ENCODE measurements around the gene SPIB. TPM values are rescaled to one million over a fixed set of nuclear protein-coding genes. Genes with fewer than 3 reads are reported as not detected.

The SPIB gene
- 1 to 10 TPM in 1 of 4 donors, under 1 TPM in 2, not detected in 1; 0.66 to 3.5 (median 0.90) TPM for total RNA-seq

DNA sequence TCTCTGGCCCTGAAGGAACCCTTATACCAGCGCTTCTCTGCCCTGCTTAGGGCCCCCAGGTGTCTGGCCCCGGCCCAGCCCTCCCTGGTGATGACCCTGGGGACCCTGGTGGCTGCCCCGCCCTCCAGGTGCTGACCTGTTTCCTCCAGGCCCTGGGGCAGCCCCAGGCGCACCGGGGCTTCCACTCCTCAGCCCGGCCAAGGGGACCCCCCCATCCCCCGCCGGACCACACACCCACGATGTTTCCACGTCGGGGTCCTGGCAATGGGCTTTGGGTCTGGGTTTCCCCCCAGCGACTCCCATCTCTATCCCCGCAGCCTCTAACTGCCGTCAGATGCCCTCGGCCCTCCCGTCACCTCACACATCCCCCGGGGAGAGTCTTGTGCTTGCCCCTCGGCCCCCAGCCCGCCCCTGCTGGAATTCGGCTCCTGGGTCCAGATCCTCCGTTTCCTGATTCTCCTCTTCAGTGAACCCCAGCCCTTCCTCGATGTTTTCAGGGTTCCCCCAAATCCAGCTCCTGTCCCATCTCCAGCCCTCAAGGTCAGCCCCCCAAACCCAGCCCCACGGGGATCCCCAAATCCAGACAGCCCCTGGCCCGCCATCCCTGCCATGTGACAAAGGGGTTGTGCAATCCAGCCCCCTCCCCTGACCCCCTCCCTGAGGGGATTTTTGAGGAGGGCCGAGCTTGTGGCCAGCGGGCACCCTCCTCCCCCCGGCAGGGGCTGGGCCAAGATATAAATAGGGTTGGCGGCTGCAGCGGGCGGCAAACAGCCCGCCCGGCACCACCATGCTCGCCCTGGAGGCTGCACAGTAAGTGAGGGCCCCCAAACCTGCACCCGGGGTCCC, at the start of gene SPIB:
Gene SPIB, plus strand, starts transcription at position 763 of the 846 bp plus-strand sequence. Its CDS starts 25 bp downstream, at position 788.
- Histone ChIP-seq H3K27me3 (peaks cover 0 to 59% of the 10 kb centered on the region in 2 donors), H3K4me1 (peaks cover 0 to 48% (median 7%) of the 10 kb centered on the region in 4 donors), H3K4me3 (peak within 1 kb of the TSS in 2 of 4 donors; percentile 31 to 38), H3K27ac (peak within 1 kb of the TSS in 1 of 4 donors; percentile 50), H3K9me3 (no peaks in the 10 kb centered on the region), H3K36me3 (peaks cover 0 to 2% (median 0%) of the 10 kb centered on the region in 3 donors)
- no peak for DNase-seq (ENCODE audit: low spot score in 2 of 2)
- 25 to 29% methylated on average over 32 to 33 of the region's 34 CpGs for WGBS, 2 donors
- TF ChIP-seq EP300 (IDR thresholded peaks at IDR 0.05) (no peak), POLR2A (IDR thresholded peaks at IDR 0.05) (no peak), CTCF (IDR thresholded peaks at IDR 0.05) (no peak)

- H3K27me3 ChIP-seq = no peaks in the 10 kb centered on the region
- TF ChIP-seq EP300 (IDR thresholded peaks at IDR 0.05) (no peak), POLR2A (IDR thresholded peaks at IDR 0.05) (no peak), CTCF (IDR thresholded peaks at IDR 0.05) (no peak)
- peaks cover 0 to 14% (median 3%) of the 10 kb centered on the region in 4 donors for H3K4me1 ChIP-seq
- H3K9me3 ChIP-seq = no peaks in the 10 kb centered on the region
- H3K36me3 ChIP-seq = no peaks in the 10 kb centered on the region
- DNase-seq (ENCODE audit: low spot score in 2 of 2) = no peak
- WGBS, 2 donors = 79 to 82% methylated on average over 10 of the region's 10 CpGs
- no peak overlapping the region for H3K27ac ChIP-seq
- no peak overlapping the region for H3K4me3 ChIP-seq
Observed at GRCh38 chr19:50371914-50372475, 46.7 kb upstream of the SPIB start.

DNA sequence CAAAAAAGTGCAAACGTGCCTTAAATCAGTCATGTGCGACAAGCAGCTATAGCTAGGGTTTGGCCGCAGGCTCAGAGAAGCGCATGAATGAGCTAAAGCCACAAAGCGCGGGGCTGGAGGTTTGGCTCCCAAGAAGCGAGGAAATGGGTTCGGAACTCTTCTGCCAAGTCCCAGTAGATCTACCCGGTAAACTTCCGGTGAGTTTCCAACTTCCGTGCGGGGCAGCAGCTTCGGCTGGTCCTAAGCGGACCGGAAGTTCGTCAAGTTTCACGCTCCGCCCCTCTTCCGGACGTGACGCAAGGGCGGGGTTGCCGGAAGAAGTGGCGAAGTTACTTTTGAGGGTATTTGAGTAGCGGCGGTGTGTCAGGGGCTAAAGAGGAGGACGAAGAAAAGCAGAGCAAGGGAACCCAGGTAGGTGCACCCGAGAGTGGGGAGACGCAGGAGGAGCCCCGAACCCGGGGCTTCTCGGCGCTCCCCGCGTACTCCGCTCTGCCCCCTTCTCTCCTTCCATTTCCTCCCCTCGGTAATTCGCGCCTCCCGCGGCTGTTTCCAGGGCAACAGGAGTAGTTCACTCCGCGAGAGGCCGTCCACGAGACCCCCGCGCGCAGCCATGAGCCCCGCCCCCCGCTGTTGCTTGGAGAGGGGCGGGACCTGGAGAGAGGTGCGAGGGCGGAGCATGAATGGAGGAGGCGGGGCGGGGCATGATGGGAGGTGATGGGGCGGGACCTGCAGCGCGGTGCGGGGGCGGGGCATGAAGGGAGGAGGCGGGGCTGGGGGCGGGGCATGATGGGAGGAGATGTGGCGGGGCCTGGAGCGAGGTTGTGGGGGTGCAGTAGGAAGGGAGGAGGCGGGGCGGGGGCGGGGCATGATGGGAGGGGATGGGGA, 42.3 kb upstream of the SPIB start, which contains the start of gene NR1H2:
Gene NR1H2, plus strand, starts transcription at position 292 of the 885 bp plus-strand sequence. CDS start 1,149 bp downstream, outside the sequence.
- Histone ChIP-seq H3K27ac (peak within 1 kb of the TSS; percentile 97 to 100 (median 98)), H3K4me3 (peak within 1 kb of the TSS; percentile 80 to 88 (median 86)), H3K4me1 (peaks cover 0 to 53% (median 23%) of the 10 kb centered on the region in 4 donors), H3K36me3 (peaks cover 0 to 44% (median 24%) of the 10 kb centered on the region in 3 donors), H3K9me3 (no peaks in the 10 kb centered on the region), H3K27me3 (no peaks in the 10 kb centered on the region)
- TF ChIP-seq POLR2A (IDR thresholded peaks at IDR 0.05) (peak; percentile 75 to 90), EP300 (IDR thresholded peaks at IDR 0.05) (peak; percentile 98 to 100), CTCF (IDR thresholded peaks at IDR 0.05) (peak in 2 of 5 experiments; percentile 26 to 34)
- WGBS, 2 donors = 1 to 2% methylated on average over 64 to 66 of the region's 67 CpGs
- DNase-seq (ENCODE audit: low spot score in 2 of 2) = peak; percentile 89 to 95

DNA sequence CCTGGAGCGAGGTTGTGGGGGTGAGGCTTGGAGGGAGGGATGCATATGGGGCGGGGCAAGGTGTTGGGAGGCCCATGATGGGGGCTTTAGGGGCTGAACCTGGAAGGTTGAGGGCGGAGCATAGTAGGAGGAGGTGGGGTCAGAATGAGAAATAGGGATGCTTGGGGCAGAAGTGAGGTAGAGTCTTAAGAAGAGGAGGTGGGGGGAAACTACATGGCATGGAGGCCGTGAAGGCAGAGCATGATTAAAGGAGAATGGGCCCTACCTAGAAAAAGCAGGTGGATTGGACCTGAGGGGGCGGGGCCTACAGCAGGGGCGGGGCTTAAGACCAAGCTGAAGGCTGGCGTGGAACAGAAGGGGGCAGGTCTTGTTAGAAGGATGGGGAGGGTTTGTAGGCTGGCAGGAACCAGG, 41.7 kb upstream of the SPIB start:
- peaks cover 0 to 55% (median 23%) of the 10 kb centered on the region in 4 donors for H3K4me1 ChIP-seq
- WGBS, 2 donors = 40 to 41% methylated on average over 7 of the region's 7 CpGs
- TF ChIP-seq POLR2A (IDR thresholded peaks at IDR 0.05) = no peak
- TF ChIP-seq CTCF (IDR thresholded peaks at IDR 0.05) = no peak
- TF ChIP-seq EP300 (IDR thresholded peaks at IDR 0.05) = no peak
- no peaks in the 10 kb centered on the region for H3K27me3 ChIP-seq
- DNase-seq (ENCODE audit: low spot score in 2 of 2) = no peak
- peaks cover 0 to 51% (median 24%) of the 10 kb centered on the region in 3 donors for H3K36me3 ChIP-seq
- H3K4me3 ChIP-seq = peak overlapping the region in 3 of 4 donors; percentile 80 to 88 (median 85)
- H3K27ac ChIP-seq = peak overlapping the region; percentile 97 to 100 (median 98)
- no peaks in the 10 kb centered on the region for H3K9me3 ChIP-seq
